SK-N-SH treated with all-trans-retinoic acid at 6 μM for 48 hours (cell line): ENCODE results near the gene SUGCT.

Experiments
- ATAC-seq: fragments of 200-7000 bp; cut with Tn5 transposase; 3 replicates; pipeline ENCODE4 v1.9.1; 2020; ENCODE audit warnings: mild to moderate bottlenecking, moderate library complexity
- ARNTL ChIP-seq: fragments of 450-650 bp; formaldehyde crosslinking; IDR thresholded peaks from 2 replicates; pipeline ENCODE4 v1.5.0; 2020; ENCODE audit warnings: low read depth, mild to moderate bottlenecking, moderate library complexity, borderline replicate concordance
- BACH2 ChIP-seq: fragments of 250-450 bp; sonication (Bioruptor Pico); IDR thresholded peaks from 2 replicates; pipeline ENCODE4 v1.9.0; 2021; ENCODE audit warnings: mild to moderate bottlenecking, borderline replicate concordance
- GLIS3 ChIP-seq: fragments of 250-450 bp; sonication (Bioruptor Pico); IDR thresholded peaks from 2 replicates; pipeline ENCODE4 v1.5.0; 2020; ENCODE audit warnings: mild to moderate bottlenecking, moderate library complexity
- ISL1 ChIP-seq: fragments of 250-450 bp; sonication (Bioruptor Pico); IDR thresholded peaks from 2 replicates; pipeline ENCODE4 v2.1.2; 2022; ENCODE audit warnings: mild to moderate bottlenecking, moderate library complexity
- OSR1 ChIP-seq: fragments of 250-450 bp; sonication (Bioruptor Pico); IDR thresholded peaks from 2 replicates; pipeline ENCODE4 v1.8.0; 2022; ENCODE audit warnings: moderate library complexity, mild to moderate bottlenecking, inconsistent platforms
- PPARA ChIP-seq: fragments of 250-450 bp; sonication (Bioruptor Pico); IDR thresholded peaks from 2 replicates; pipeline ENCODE4 v1.5.0; 2020; ENCODE audit warnings: mild to moderate bottlenecking, borderline replicate concordance
- RARB ChIP-seq: fragments of 250-450 bp; sonication (Bioruptor Pico); IDR thresholded peaks from 2 replicates; pipeline ENCODE4 v1.8.0; 2021; ENCODE audit warnings: mild to moderate bottlenecking, moderate library complexity
- SNAI2 ChIP-seq: fragments of 250-450 bp; sonication (Bioruptor Pico); IDR thresholded peaks from 2 replicates; pipeline ENCODE4 v1.5.0; 2020; ENCODE audit warnings: mild to moderate bottlenecking, moderate library complexity
- TCF4 ChIP-seq: fragments of 250-450 bp; sonication (Bioruptor Pico); IDR thresholded peaks from 2 replicates; pipeline ENCODE4 v1.8.0; 2021; ENCODE audit warnings: mild to moderate bottlenecking, moderate library complexity, borderline replicate concordance
- TOX ChIP-seq: fragments of 250-450 bp; sonication (Bioruptor Pico); IDR thresholded peaks from 2 replicates; pipeline ENCODE4 v1.8.0; 2021; ENCODE audit warnings: mild to moderate bottlenecking, moderate library complexity, borderline replicate concordance
- ZC3H10 ChIP-seq: fragments of 250-450 bp; sonication (Bioruptor Pico); IDR thresholded peaks from 2 replicates; pipeline ENCODE4 v1.5.1; 2021; ENCODE audit warnings: mild to moderate bottlenecking, moderate library complexity
- ZFP30 ChIP-seq: fragments of 450-650 bp; formaldehyde crosslinking; IDR thresholded peaks from 2 replicates; pipeline ENCODE4 v1.5.0; 2022; ENCODE audit warnings: mild to moderate bottlenecking, moderate library complexity
- ZNF70 ChIP-seq: fragments of 450-650 bp; formaldehyde crosslinking; IDR thresholded peaks from 2 replicates; pipeline ENCODE4 v1.5.0; 2020; ENCODE audit warnings: mild to moderate bottlenecking, moderate library complexity
- ZNF8 ChIP-seq: fragments of 450-650 bp; formaldehyde crosslinking; IDR thresholded peaks from 2 replicates; pipeline ENCODE4 v1.5.0; 2020; ENCODE audit warnings: mild to moderate bottlenecking, moderate library complexity
- TF ChIP-seq, protein P1 (sequence below): fragments of 250-450 bp; sonication (Bioruptor Pico); IDR thresholded peaks from 2 replicates; pipeline ENCODE4 v1.5.1; 2020; ENCODE audit warnings: low read depth, mild to moderate bottlenecking, moderate library complexity
- TF ChIP-seq, protein P2 (sequence below): fragments of 250-450 bp; sonication (Bioruptor Pico); IDR thresholded peaks from 2 replicates; pipeline ENCODE4 v1.8.0; 2021; ENCODE audit warnings: low read depth, mild to moderate bottlenecking, moderate library complexity, borderline replicate concordance
- TF ChIP-seq, protein P3 (sequence below): fragments of 250-450 bp; sonication (Bioruptor Pico); IDR thresholded peaks from 2 replicates; pipeline ENCODE4 v1.8.0; 2020; ENCODE audit warnings: mild to moderate bottlenecking, moderate library complexity, borderline replicate concordance
- TF ChIP-seq, protein P4 (sequence below): fragments of 250-450 bp; sonication (Bioruptor Pico); IDR thresholded peaks from 2 replicates; pipeline ENCODE4 v1.5.1; 2021; ENCODE audit warnings: mild to moderate bottlenecking, moderate library complexity

Gene SUGCT

DNA sequence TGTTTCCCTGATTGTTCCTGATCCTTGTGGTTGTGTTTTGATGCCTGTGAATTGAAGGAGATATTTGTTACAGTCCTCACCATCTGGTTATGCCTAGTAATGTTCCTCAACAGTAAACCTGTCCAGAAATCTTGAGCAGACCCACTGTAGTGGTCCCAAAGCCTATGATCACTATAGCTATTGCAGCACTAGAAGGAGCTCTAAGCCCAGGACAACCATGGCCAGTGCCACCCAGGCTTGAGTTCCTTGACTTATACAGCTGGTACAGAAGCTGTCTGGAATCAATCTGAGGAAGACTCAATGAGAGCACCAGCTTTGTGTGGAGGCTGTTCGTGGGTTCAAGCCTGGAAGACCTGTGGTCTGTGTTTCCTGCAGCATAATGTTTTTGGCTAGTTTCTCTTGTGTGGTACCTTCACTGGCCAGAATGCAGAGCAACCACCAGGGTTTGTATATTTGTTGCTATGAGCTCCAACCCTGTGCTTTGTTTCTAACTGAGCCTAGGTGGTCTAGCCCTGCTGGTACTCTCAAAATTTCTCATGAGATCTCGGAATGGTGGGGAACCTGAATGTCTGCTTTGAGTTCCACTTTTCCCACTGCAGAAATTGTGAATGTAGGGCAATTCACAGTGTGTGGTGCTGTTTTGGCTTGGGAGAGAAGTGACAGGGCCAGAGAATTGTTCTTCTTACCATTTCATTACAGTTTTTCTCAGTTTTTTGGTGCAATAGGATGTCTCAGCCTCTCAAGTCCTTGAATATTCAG lies 355.2 kb downstream of the SUGCT start (continued):
- TF ChIP-seq, protein P1, sequence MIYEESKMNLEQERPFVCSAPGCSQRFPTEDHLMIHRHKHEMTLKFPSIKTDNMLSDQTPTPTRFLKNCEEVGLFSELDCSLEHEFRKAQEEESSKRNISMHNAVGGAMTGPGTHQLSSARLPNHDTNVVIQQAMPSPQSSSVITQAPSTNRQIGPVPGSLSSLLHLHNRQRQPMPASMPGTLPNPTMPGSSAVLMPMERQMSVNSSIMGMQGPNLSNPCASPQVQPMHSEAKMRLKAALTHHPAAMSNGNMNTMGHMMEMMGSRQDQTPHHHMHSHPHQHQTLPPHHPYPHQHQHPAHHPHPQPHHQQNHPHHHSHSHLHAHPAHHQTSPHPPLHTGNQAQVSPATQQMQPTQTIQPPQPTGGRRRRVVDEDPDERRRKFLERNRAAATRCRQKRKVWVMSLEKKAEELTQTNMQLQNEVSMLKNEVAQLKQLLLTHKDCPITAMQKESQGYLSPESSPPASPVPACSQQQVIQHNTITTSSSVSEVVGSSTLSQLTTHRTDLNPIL (CRISPR knock-in tag), result no peak
- TF ChIP-seq ZFP30, result no peak
- TF ChIP-seq, protein P2, sequence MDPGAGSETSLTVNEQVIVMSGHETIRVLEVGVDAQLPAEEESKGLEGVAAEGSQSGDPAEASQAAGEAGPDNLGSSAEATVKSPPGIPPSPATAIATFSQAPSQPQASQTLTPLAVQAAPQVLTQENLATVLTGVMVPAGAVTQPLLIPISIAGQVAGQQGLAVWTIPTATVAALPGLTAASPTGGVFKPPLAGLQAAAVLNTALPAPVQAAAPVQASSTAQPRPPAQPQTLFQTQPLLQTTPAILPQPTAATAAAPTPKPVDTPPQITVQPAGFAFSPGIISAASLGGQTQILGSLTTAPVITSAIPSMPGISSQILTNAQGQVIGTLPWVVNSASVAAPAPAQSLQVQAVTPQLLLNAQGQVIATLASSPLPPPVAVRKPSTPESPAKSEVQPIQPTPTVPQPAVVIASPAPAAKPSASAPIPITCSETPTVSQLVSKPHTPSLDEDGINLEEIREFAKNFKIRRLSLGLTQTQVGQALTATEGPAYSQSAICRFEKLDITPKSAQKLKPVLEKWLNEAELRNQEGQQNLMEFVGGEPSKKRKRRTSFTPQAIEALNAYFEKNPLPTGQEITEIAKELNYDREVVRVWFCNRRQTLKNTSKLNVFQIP (CRISPR knock-in tag), result no peak
- TF ChIP-seq ZNF70 (CRISPR knock-in tag), result no peak

DNA sequence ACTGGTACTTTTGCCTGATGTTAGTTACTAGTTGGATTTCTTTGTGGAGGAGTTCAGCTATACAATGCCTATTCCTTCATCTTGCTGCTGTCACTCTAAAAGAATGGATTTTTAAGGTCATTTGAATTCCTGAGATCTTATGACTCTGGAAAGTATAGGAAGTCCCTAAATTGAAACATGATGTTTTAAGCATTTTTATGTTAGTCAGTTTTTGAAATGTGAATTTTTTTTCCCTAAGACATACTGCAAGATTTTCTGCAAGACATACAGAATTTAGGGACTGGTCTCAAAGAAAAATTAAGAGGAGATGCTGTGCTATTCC lies 355.8 kb downstream of the SUGCT start:
- TF ChIP-seq, protein P3, sequence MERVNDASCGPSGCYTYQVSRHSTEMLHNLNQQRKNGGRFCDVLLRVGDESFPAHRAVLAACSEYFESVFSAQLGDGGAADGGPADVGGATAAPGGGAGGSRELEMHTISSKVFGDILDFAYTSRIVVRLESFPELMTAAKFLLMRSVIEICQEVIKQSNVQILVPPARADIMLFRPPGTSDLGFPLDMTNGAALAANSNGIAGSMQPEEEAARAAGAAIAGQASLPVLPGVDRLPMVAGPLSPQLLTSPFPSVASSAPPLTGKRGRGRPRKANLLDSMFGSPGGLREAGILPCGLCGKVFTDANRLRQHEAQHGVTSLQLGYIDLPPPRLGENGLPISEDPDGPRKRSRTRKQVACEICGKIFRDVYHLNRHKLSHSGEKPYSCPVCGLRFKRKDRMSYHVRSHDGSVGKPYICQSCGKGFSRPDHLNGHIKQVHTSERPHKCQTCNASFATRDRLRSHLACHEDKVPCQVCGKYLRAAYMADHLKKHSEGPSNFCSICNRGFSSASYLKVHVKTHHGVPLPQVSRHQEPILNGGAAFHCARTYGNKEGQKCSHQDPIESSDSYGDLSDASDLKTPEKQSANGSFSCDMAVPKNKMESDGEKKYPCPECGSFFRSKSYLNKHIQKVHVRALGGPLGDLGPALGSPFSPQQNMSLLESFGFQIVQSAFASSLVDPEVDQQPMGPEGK (CRISPR knock-in tag), result no peak
- no peak for TF ChIP-seq SNAI2 (CRISPR knock-in tag)
- TF ChIP-seq PPARA, result no peak
- TF ChIP-seq ISL1 (CRISPR knock-in tag), result no peak
- TF ChIP-seq TCF4 (CRISPR knock-in tag), result no peak
- no peak for TF ChIP-seq ZNF70 (CRISPR knock-in tag)
- TF ChIP-seq, protein P2 (CRISPR knock-in tag), result no peak
- TF ChIP-seq BACH2, result no peak
- no peak for TF ChIP-seq ZNF8
- peak; percentile 47 for ATAC-seq

DNA sequence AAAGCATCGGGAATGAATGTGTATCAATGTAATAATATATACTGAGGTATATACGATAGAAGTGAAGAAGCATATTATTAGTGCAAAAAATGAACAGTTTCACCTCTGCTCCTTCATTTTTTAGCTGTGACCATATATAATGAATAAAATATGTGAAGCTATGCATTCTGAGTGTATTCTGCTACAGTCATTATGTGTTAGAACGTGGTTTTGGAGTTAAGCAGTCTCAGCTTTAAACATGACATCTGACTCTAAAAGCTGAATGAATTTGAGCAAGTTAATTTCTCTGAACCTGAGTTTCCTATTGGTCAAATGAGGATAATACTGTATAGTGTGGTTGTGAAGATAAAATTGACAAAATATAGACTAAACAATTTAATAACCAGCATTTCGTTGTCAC lies 358.1 kb downstream of the SUGCT start:
- TF ChIP-seq OSR1 (CRISPR knock-in tag), result no peak
- no peak for TF ChIP-seq TOX (CRISPR knock-in tag)
- no peak for TF ChIP-seq ZFP30
- no peak for TF ChIP-seq GLIS3 (CRISPR knock-in tag)
- peak; percentile 29 for ATAC-seq

DNA sequence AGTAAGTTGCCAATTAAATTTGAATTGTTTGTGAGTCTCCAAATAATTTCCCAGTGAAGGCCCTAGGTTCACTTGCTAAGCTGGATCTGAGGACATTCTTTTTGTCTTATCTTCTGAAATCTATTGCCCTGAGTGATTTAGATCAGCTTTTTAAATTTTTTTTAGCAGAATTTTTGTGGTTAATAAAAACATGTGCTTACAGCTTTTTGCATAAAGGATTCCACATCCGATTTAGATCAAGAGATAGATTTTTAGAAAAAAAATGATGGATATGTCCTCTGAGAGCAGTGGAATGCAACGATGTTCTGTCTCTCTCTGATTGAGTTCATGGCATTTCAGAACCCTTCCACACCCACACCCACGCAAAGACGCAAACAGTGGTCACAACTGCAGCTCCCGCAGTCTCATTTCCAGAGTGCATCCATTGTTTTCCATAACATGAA lies 358.8 kb downstream of the SUGCT start:
- peak; percentile 92 for TF ChIP-seq ZC3H10 (CRISPR knock-in tag)
- TF ChIP-seq RARB (CRISPR knock-in tag), result peak; percentile 53; the same call in 1 of the 2 replicates
- TF ChIP-seq ISL1 (CRISPR knock-in tag), result peak; percentile 98
- TF ChIP-seq, protein P2 (CRISPR knock-in tag), result peak; percentile 81; the same call in 1 of the 2 replicates
- TF ChIP-seq, protein P4, sequence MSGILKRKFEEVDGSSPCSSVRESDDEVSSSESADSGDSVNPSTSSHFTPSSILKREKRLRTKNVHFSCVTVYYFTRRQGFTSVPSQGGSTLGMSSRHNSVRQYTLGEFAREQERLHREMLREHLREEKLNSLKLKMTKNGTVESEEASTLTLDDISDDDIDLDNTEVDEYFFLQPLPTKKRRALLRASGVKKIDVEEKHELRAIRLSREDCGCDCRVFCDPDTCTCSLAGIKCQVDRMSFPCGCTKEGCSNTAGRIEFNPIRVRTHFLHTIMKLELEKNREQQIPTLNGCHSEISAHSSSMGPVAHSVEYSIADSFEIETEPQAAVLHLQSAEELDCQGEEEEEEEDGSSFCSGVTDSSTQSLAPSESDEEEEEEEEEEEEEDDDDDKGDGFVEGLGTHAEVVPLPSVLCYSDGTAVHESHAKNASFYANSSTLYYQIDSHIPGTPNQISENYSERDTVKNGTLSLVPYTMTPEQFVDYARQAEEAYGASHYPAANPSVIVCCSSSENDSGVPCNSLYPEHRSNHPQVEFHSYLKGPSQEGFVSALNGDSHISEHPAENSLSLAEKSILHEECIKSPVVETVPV, result no peak
- TF ChIP-seq TOX (CRISPR knock-in tag), result peak; percentile 92; the same call in 1 of the 2 replicates
- TF ChIP-seq, protein P3 (CRISPR knock-in tag), result no peak
- no peak for TF ChIP-seq TCF4 (CRISPR knock-in tag)
- TF ChIP-seq ARNTL (CRISPR knock-in tag), result no peak
- no peak for TF ChIP-seq GLIS3 (CRISPR knock-in tag)
- TF ChIP-seq, all 23 proteins: peak for 5

More for the DNA sequence above, 358.8 kb downstream of the SUGCT start:
- peak; percentile 76 for ATAC-seq
